OCI-LY7 (cell line): Measurements from ENCODE around the gene PCIF1. TPM values are rescaled to one million over a fixed set of nuclear protein-coding genes. Genes with fewer than 3 reads are reported as not detected.

Source experiments
- BruUV-seq: library from RNA; stranded (reverse); fragments of 400-500 nt; replicated peaks from 2 replicates; lab custom pipeline; 2021; lab: Mats Ljungman, UMichigan
- CTCF ChIA-PET: fragments of 300-600 bp; sonication (Branson Sonifier 250); formaldehyde crosslinking; loops from one replicate; lab custom pipeline; 2022; ENCODE audit warnings: antibody characterized with exemption; ENCODE audit not compliant: unreplicated experiment; lab: Charles Lee
- POLR2A ChIA-PET: fragments of 300-600 bp; sonication (Branson Sonifier 250); formaldehyde crosslinking; loops from one replicate; lab custom pipeline; 2022; ENCODE audit warnings: antibody characterized with exemption; lab: Charles Lee
- DNase-seq: peaks from one replicate; pipeline ENCODE4 v3.0.0-alpha.2; 2015; ENCODE audit warnings: low spot score
- H2AFZ ChIP-seq: fragments of 200-600 bp; sonication (generic), shearing (Covaris generic); 2 replicates; pipeline ENCODE4 v1.6.1; 2014; ENCODE audit warnings: mild to moderate bottlenecking, antibody characterized with exemption, low read length, moderate library complexity
- H3K27ac ChIP-seq: fragments of 200-600 bp; sonication (generic); 2 replicates; pipeline ENCODE4 v1.5.1; 2014; ENCODE audit warnings: mixed run types, low read depth, mild to moderate bottlenecking, moderate library complexity, low read length, inconsistent platforms; ENCODE audit not compliant: poor library complexity, severe bottlenecking
- H3K36me3 ChIP-seq: fragments of 200-600 bp; sonication (generic); 2 replicates; pipeline ENCODE4 v1.6.1; 2014; ENCODE audit warnings: mild to moderate bottlenecking, antibody characterized with exemption, low read length, moderate library complexity, mixed read lengths; ENCODE audit not compliant: insufficient read depth
- H3K4me1 ChIP-seq: fragments of 200-600 bp; sonication (generic); 2 replicates; pipeline ENCODE4 v1.5.1; 2014; ENCODE audit warnings: mild to moderate bottlenecking, low read length; ENCODE audit not compliant: insufficient read depth, poor library complexity, severe bottlenecking
- H3K4me2 ChIP-seq: fragments of 200-600 bp; sonication (generic); 2 replicates; pipeline ENCODE4 v1.6.1; 2014; ENCODE audit warnings: mild to moderate bottlenecking, low read length
- H3K4me3 ChIP-seq: fragments of 200-600 bp; sonication (generic); 2 replicates; pipeline ENCODE4 v1.5.1; 2014; ENCODE audit warnings: mild to moderate bottlenecking, low read depth, low read length; ENCODE audit not compliant: poor library complexity, severe bottlenecking
- H3K79me2 ChIP-seq: fragments of 200-600 bp; sonication (generic); 2 replicates; pipeline ENCODE4 v1.6.1; 2016; ENCODE audit warnings: low read depth, mild to moderate bottlenecking, low read length, moderate library complexity, mixed read lengths; ENCODE audit not compliant: insufficient read depth
- H3K9me2 ChIP-seq: fragments of 200-600 bp; sonication (generic); 2 replicates; pipeline ENCODE4 v1.6.1; 2016; ENCODE audit warnings: mild to moderate bottlenecking, low read length, mixed read lengths; ENCODE audit not compliant: insufficient read depth
- H3K9me3 ChIP-seq: fragments of 200-600 bp; sonication (generic); 2 replicates; pipeline ENCODE4 v1.6.1; 2014; ENCODE audit warnings: mild to moderate bottlenecking, mixed run types, low read length, mixed read lengths
- H4K20me1 ChIP-seq: fragments of 200-600 bp; sonication (generic); 2 replicates; pipeline ENCODE4 v1.6.1; 2014; ENCODE audit warnings: mild to moderate bottlenecking, antibody characterized with exemption, low read length, moderate library complexity, mixed read lengths; ENCODE audit not compliant: insufficient read depth
- CTCF ChIP-seq: fragments of 200-600 bp; sonication (generic); conservative IDR thresholded peaks from 2 replicates; pipeline ENCODE4 v1.5.1; 2014; ENCODE audit warnings: mild to moderate bottlenecking, antibody characterized with exemption, low read length, moderate library complexity, mixed read lengths
- EZH2phosphoT487 ChIP-seq: fragments of 200-600 bp; sonication (generic); IDR thresholded peaks from 2 replicates; pipeline ENCODE4 v1.6.1; 2018; ENCODE audit warnings: low read depth, borderline replicate concordance, mild to moderate bottlenecking, mixed run types, antibody characterized with exemption, low read length, moderate library complexity, mixed read lengths
- intact Hi-C: fragments of 100-400 bp; cut with micrococcal nuclease; formaldehyde crosslinking; loops from one replicate; pipeline ENCODE4 v1.10.0; 2022; ENCODE audit not compliant: unreplicated experiment
- total RNA-seq, 2 experiments: library from RNA; depleted of rRNA in 1 of 2; stranded (reverse); fragments of >200 nt in 1 of 2; shearing (Covaris generic) in 1 of 2; gene quantifications; 2 replicates each; pipeline ENCODE4 v1.2.3, GENCODE V29; 2014 to 2022

Gene PCIF1
- total RNA-seq, 2 experiments from 2014 or later = 21.2 to 40.6 TPM

- H2AFZ ChIP-seq = peak overlapping the region; percentile 41
- peak overlapping the region; percentile 94 for H3K27ac ChIP-seq
- peaks cover 23% of the 10 kb centered on the region for H3K79me2 ChIP-seq
- no peaks in the 10 kb centered on the region for H3K9me2 ChIP-seq
- no peak for DNase-seq
- no peaks in the 10 kb centered on the region for H4K20me1 ChIP-seq
- peak overlapping the region; percentile 94 for H3K4me3 ChIP-seq
- BruUV-seq = no TSS peak
- ChIA-PET CTCF (interaction anchor here (0.6 to 2.0 kb wide), 4 partner anchors 12 to 1001 kb away, joined by 3 to 7 read pairs (median 4); no protein-coding TSS in a partner anchor), POLR2A (interaction anchor here (0.6 to 2.2 kb wide), 5 partner anchors 37 to 152 kb away, joined by 3 to 11 read pairs (median 3); partner anchors contain the start of gene PCIF1)
- H3K4me1 ChIP-seq = peaks cover 25% of the 10 kb centered on the region
- peaks cover 30% of the 10 kb centered on the region for H3K36me3 ChIP-seq
- intact Hi-C loops = loop anchor here (1.0 to 5.0 kb wide), 6 partner anchors 36 to 716 kb away; partner anchors contain the start of genes PIGT, TP53RK and UBE2C
- H3K9me3 ChIP-seq = no peaks in the 10 kb centered on the region
- TF ChIP-seq CTCF (no peak), EZH2phosphoT487 (no peak)
- peak overlapping the region; percentile 86 for H3K4me2 ChIP-seq
These were observed 36.9 kb downstream of the PCIF1 start for GRCh38 chr20:45971425-45971674.

GRCh38 chr20:45971675-45972499 is 37.4 kb downstream of the PCIF1 start, which contains the start of gene ZNF335:
TSS of gene ZNF335 (minus strand) at chr20:45972203. CDS start at chr20:45971410, 793 bp downstream.
- Histone ChIP-seq H3K4me1 (peaks cover 25% of the 10 kb centered on the region), H3K4me2 (peak within 1 kb of the TSS; percentile 93), H3K9me2 (no peaks in the 10 kb centered on the region), H3K27ac (peak within 1 kb of the TSS; percentile 94), H3K79me2 (peaks cover 23% of the 10 kb centered on the region), H2AFZ (peak within 1 kb of the TSS; percentile 79), H3K4me3 (peak within 1 kb of the TSS; percentile 94), H3K9me3 (no peaks in the 10 kb centered on the region), H4K20me1 (no peaks in the 10 kb centered on the region), H3K36me3 (peaks cover 28% of the 10 kb centered on the region)
- TF ChIP-seq EZH2phosphoT487 = no peak
- TF ChIP-seq CTCF = no peak
- DNase-seq = peak; percentile 98
- intact Hi-C loops = loop anchor here (1.0 to 5.0 kb wide), 8 partner anchors 37 to 715 kb away; partner anchors contain the start of genes ELMO2, NCOA5, PIGT and TP53RK
- ChIA-PET CTCF (interaction anchor here (0.6 kb wide), 1 partner anchor 1001 kb away, joined by 3 read pairs; no protein-coding TSS in a partner anchor), POLR2A (interaction anchor here (0.6 to 2.2 kb wide), 4 partner anchors 37 to 180 kb away, joined by 3 to 11 read pairs (median 3); partner anchors contain the start of genes DNTTIP1, PCIF1 and WFDC3)
- no TSS peak for BruUV-seq
